NCI-H1417 treated with DMSO at 0.1 percent for 48 hours (cell line): ENCODE data around the gene CENPE.
"Not testable (repeated sequence)": the region's sequence is repeated elsewhere in the genome, so short reads cannot be mapped to it uniquely, and the experiment has no call there.

ENCODE experiments used
- DNase-seq: peaks from one replicate; lab custom pipeline; 2025; lab: John Stamatoyannopoulos, UW

The CENPE gene

GRCh38 chr4:103198111-103198765 is at the start of gene CENPE:
Gene CENPE (minus strand): TSS chr4:103198343. CDS start chr4:103198319, 24 bp downstream.
- DNase-seq, result peak; percentile 74

GRCh38 chr4:103244251-103244650 is 46.1 kb upstream of the CENPE start:
- DNase-seq, result no peak

- not testable (repeated sequence) for DNase-seq
Measured at GRCh38 chr4:103230938-103231337, 32.8 kb upstream of the CENPE start.

- not testable (repeated sequence) for DNase-seq
Measured at GRCh38 chr4:103223556-103223955, 25.4 kb upstream of the CENPE start.

DNA sequence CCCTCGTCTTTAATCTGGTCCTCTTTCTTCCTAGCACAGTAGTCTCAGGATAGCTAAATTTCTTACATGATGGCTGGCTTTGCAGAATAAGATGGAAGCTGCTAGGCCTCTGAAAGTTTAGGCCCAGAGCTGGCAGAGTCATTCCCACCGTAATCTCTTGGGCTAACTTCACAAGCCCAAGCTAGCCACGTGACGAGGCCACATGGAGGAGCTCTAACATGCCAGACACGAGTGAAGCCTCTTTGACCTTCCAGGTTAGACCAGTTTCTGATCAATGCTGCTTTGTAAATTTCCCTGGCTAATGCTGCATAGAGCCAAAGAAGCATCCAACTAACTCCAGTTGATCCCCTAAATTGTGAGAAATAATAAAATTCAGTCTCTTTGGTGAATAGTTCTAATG is 9.5 kb upstream of the CENPE start:
- DNase-seq, result no peak

DNA sequence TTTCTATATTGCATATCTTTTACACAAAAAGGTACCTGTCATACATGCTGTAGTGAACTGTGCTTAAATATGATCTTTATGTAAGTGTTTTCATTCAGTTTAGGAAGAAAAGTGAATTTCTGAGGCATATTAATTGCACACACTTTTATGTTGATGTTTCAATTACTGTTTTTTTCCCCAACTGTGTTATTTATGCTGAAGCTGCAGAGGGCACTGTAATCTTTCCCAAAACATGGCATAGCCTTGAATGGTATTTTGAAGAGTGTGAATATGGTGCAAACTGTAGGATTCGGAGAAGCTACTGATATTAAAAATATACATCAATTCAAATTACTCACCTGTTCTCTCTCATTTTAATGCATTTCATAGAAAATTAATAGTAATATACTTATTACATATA is 6.0 kb upstream of the CENPE start:
- DNase-seq, result no peak

GRCh38 chr4:103201724-103202123 is 3.6 kb upstream of the CENPE start:
- DNase-seq, result no peak

DNA sequence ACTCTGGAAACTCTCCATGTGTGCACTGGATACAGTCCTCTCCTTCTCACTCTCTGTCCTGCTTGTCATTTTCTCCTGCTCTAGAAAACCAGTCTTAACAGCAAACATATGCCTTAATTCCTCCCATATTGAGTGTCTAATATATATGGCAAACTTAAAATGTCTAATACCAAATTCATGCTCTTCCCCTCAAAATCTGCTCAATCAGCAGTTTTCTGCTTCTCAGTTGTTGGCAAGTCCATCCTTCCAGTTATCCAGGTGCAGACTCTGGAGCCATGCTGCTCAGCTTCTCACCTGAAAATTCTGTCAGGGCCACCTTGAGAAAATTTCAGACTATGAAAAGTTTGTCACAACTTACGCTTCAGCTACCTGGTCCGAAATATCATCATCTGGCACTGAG is 3.1 kb upstream of the CENPE start:
- DNase-seq, result no peak

DNA sequence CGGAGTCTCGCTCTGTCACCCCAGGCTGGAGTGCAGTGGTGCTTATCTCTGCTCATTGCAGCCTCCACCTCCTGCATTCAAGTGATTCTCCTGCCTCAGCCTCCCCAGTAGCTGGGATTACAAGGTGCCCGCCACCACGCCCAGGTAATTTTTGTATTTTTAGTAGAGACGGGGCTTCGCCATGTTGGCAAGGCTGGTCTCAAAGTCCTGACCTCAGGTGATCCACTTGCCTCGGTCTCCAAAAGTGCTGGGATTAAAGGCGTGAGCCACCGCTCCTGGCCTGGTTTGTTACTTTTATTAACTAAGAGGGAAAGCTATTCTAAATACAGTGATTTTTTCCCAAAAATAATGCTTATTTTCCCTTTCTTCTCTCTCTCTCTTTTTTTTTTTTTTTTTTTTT is 866 bp upstream of the CENPE start:
- DNase-seq, result no peak

DNA sequence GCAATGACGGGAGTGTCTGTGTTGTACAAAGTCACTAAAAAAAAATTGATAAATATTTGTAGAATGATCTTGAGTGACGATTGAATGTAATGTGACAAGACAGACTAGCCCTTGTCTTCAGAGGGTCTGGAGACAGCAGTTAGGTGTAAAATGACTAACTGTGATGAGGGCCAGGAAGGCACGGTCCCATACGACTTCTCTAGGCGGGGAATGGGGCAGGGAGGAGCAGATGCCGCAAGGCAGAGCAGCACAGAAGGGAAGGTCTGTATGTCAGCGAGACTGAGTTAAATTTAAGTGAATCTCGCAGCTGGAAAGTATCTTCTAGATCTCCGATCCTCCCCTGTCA is 405 bp downstream of the CENPE start:
- no peak for DNase-seq

GRCh38 chr4:103193457-103193856 is 4.7 kb downstream of the CENPE start:
- DNase-seq, result no peak

DNA sequence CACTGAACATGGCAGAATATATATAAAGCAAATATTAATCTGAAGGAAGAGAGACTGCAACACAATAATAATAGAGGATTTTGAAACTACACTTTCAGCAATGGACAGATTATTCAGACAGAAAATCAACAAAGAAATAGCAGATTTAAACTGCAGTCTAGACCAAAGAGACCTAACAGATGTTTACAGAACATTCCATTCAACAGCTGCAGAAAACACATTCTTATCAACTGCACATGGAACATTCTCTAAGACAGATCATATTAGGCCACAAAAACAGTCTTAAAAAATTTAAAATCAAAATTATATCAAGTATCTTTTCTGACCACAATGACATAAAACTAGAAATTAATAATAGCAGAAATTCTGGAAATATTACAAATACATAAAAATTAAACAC is 27.1 kb downstream of the CENPE start:
- DNase-seq, result no peak

DNA sequence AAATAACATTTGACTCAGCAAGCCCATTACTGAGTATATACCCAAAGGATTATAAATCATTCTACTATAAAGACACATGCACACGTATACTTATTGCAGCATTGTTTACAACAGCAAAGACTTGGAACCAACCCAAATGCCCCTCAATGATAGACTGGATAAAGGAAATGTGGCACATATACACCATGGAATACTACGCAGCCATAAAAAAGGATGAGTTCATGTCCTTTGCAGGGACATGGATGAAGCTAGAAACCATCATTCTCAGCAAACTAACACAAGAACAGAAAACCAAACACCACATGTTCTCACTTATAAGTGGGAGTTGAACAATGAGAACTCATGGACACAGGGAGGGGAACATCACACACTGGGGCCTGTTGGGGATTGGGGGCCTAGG is 28.4 kb downstream of the CENPE start:
- not testable (repeated sequence) for DNase-seq

- no peak for DNase-seq
Measured at GRCh38 chr4:103168993-103169392, 29.1 kb downstream of the CENPE start.

DNA sequence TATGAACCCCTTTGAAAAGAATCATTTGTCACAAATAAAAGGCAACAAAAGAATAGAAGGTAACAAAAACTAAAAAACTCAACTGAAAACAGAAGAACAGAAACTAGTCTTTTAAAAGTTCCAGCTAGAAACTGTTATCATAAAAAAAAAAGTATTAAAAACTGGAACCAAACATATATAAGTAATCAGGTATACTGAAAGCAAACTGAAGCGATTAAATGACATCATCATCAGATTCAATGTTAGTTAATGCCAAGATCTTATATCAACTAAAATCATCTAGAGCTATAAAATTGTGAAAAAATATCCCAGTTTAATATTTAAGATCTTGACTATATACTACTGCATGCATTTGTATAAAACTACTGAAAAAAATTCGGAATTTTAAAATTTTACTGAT is 36.0 kb downstream of the CENPE start:
- DNase-seq, result no peak

- no peak for DNase-seq
Measured at GRCh38 chr4:103158760-103159159, 39.4 kb downstream of the CENPE start.

DNA sequence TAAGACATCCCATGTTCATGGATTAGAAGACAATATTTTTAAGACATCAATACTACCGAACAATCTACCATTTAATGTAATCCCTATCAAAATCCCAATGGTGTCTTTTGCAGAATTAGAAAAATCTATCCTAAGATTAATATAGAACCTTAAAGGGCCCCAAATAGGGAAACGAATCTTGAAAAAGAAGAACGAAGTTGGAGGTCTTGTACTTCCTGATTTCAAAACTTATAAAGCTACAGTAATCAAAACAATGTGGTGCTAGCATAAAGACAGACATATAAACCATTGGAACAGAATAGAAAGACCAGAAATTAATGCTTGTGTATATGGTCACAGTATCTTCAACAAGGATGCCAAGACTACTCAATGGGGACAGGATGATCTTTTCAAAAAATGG is 42.0 kb downstream of the CENPE start:
- DNase-seq, result no peak

- no peak for DNase-seq
Measured at GRCh38 chr4:103152381-103152780, 45.8 kb downstream of the CENPE start.

- no peak for DNase-seq
Measured at GRCh38 chr4:103150677-103151076, 47.5 kb downstream of the CENPE start.

DNA sequence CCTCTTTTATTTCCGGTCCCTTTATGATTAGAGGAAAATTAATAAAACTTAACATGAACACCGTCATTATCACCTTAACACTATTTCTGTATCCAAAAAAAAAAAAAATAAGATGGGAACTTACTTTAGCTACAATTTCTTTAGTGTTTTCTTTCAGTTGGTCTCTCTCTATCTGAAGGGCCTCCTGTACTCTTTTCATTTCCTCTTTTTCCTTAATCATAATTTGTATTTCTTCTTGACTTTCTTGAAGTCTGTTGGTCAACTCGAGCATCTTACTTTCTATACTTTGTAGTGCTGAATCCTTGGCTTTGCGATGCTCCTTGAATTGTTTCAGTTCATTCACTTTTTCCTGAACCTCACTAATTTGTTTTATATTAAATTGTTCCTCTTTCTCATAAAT is 53.2 kb downstream of the CENPE start:
- DNase-seq, result no peak

DNA sequence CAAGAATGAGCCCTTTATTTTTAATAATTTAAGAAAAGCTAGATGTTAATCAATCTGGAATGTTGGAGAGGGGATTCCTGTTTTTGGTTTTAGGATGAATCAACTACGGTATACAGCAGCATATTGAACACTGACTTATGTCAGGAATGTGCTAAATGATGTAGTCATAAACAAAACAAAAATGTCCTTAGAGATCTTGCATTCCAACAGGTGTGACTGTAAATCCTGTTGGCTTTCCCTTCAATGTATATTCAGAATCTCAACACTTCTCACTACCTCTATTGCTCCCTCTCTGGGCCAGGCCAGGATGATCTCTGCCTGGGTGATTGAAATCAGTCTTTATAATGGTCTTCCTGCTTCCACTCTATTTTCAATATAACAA is 60.7 kb downstream of the CENPE start:
- DNase-seq, result no peak

DNA sequence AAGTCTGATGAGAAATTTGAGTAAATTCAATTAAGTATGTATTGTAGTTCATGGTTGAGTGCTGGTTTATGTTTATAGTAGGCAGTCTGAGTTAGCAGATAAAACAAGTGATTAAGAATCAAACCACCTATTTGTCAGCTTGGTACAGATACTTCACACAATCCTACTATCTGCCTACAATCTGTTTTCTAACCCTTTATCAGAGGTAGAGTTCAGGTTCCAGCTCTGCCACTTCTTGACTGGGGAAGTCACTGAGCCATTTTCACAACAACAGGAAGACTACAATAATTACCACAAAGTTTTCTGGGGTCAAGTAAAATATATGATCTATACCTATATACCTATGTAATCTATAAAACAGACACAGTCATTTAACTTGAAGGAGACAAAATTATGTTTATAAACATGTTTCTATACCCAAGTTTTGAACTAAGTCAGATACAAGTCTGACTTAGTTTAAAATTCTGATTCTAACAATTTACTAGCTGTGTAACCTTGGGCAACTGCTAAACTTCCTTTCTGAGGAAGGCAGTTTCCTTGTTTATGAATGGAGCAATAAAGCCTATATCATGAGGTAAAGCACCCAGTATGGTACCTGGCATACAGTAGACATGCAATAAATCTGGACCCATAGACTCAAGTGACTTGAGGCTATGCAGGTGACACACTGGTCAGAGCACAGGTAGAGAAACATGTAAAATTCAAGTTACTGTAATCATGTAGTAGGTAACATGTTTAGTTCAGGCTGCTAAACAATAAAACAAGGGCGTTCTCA is 61.3 kb downstream of the CENPE start:
- no peak for DNase-seq

DNA sequence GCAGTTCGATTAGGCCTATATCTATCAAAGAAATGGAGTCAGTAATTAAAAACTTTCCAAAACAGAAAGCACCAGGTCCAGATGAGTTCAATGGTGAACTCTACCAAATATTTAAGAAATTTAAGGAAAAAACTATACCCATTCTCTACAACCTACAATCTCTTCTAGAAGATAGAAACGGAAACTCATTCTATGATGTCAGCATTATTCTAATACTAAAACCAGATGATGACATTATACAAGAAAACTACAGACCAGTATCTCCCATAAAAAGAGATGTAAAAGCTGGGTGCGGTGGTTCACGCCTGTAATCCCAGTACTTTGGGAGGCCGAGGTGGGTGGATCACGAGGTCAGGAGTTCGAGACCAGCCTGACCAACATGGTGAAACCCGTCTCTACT is 69.0 kb downstream of the CENPE start:
- DNase-seq, result no peak

- DNase-seq, result no peak
Measured at GRCh38 chr4:103126126-103126525, 72.0 kb downstream of the CENPE start.
